HG03460 (cell line): ENCODE measurements around the gene RSRC1.
A peak's percentile ranks its signal among the peaks of the same experiment; 100 is the strongest.

Experiments
- ATAC-seq: cut with Tn5 transposase; IDR thresholded peaks from one replicate; pipeline ENCODE4 v1.9.1; 2021; ENCODE audit not compliant: unreplicated experiment

The RSRC1 gene

GRCh38 chr3:158570999-158571702 is 461.3 kb downstream of the RSRC1 start, which contains the start of gene MLF1:
Gene MLF1 (plus strand): TSS chr3:158571194. CDS start chr3:158571301, 107 bp downstream.
- ATAC-seq = peak; percentile 99

GRCh38 chr3:158571969-158572765 is 462.3 kb downstream of the RSRC1 start:
- ATAC-seq = no peak

- no peak for ATAC-seq
Measured at GRCh38 chr3:158572766-158573060, 462.8 kb downstream of the RSRC1 start.

- no peak for ATAC-seq
Measured at GRCh38 chr3:158573714-158574113, 463.8 kb downstream of the RSRC1 start.

- no peak for ATAC-seq
Measured at GRCh38 chr3:158574646-158575045, 464.8 kb downstream of the RSRC1 start.

GRCh38 chr3:158590223-158590622 is 480.3 kb downstream of the RSRC1 start:
- ATAC-seq = no peak
